Superior temporal gyrus (tissue), 1 donor: ENCODE measurements around the gene PIP5K1C.
"Not testable (repeated sequence)": the region's sequence is repeated elsewhere in the genome, so short reads cannot be mapped to it uniquely, and the experiment has no call there.

ENCODE experiments used
- DNase-seq: peaks from one replicate; pipeline ENCODE4 v3.0.0-alpha.2; 2016; ENCODE audit errors: extremely low spot score

PIP5K1C gene

DNA sequence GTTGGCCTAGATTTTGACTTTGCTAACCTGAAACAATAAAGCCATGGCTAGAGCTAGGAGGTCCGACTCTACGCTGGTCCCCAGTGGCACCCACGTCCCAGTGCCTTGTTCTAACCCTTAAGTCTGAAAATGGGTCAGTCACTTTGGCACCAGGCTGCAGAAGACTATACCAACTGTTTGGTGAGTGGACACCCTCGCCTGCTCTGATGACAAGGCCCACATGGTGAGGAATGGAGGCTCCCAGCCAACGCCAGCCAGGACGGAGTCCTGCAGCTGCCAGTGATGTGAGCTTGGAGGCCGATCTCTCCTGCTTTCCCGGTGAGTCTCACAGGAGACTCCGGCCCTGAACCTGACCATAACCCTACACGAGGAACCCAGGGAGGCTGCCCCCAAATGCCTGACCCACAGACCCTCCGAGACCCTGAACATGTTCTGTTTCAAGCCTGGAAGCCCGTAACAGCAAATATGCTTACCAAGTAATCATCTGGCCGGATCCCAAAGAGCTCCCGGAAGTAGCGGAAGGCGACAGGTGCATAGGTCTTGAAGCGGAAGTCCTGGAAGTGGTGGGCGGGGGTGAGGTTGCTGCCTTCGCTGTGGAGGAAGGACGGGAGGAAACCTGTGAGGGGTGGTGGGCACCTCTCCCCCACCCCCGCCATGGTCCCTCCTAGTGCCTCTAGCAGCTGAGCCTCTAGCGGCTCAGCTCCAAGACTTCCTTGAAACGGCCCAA, 39.6 kb downstream of the PIP5K1C start:
- peak; percentile 25 for DNase-seq

DNA sequence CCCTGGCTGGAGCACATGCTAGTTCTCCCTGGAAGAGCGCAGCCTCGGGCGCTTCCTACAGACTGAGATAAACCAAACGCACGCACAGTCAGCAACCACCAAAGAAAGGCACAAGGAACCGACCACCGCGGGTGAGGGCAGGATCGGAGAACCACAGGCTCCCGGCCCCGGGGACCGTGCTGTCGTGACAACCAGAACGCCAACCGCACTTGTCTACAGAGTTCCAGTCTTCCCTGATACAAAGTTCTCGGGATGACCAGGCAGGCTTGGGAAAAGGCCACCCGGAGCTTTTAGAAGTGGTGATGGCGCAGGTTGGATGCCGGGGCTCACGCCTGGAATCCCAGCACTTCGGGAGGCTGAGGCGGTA, 40.5 kb downstream of the PIP5K1C start:
- DNase-seq, result no peak

DNA sequence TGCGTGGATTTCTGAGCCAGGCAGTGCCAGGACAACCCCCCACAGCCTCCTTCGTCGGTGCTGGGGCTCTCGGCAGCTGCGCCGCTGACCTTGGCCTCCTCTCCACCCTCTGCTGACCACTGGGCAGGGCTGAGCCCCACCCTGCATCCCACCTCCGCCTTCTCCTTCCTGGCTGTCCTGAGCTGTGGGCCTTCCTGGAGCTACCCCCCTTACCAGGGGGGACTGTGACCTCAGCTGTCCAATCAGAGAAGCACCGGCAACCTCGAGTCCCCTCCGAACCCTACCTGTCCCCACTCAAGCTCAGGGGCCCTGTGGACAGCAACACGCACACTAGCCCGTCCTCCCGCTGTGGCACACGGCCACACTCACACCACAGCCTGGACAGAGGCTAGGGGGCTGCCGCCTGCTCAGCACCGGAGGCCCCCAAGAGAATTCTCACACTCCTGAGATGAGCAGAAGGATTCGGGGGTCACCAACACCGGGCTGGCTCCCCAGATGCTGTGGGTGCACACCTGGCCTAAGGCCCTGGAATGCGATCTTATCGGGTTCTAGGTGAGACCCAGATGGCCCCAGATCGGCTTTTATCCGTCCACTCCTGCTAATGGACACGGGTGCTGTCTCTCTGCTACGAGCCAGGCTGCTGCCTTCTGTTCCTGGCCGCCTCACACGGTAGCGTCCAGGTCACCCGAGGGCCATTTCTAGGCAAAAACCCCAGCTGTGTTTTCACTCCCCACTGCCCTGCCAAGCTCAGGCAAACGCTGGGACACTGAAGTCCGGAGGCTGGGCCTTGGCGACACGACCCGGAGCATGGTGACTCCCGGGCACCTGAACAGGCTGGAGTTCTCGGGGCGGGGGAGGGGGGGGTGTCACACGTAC, 41.2 kb downstream of the PIP5K1C start:
- no peak for DNase-seq

DNA sequence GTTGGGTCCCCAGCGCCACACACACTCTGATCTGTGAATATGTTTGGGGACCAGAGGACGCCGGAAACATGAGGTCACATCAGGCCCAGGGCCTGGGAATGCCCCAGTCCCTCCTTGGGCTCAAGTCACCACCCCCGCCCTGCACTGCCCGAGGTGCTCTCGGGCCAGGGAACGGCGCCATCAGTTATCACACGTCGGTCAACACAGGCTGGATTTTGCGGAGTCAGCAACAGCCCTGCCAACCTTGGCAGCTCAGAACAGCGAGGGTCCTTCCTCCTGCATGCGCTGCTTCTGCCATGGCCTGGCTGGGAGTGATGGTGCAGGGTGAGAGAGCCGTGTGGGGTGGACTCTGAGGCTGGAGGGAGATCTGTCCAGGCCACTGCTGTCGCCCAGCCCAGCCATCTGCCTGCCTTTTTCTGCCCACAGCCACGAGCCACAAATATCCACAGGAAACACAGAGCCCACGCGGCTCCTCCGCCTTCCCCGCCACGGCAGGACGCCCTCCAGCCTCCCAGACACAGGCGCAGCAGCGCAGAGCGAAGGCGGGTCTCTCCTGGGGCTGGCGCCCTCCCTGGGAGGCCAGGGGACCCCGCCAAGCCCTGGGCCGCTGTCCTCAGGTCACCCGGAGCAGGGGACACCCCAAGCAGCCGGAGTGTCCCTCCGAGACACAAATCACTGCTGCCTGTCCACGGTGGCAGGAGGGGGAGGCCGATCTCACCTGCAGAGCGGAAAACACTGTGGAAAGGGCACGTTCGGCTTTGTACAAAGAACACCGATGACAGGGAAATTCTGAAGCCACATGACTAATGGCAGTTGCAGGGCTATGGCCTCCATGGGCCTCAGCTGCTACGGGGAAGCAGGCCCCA, 42.0 kb downstream of the PIP5K1C start:
- DNase-seq, result no peak

DNA sequence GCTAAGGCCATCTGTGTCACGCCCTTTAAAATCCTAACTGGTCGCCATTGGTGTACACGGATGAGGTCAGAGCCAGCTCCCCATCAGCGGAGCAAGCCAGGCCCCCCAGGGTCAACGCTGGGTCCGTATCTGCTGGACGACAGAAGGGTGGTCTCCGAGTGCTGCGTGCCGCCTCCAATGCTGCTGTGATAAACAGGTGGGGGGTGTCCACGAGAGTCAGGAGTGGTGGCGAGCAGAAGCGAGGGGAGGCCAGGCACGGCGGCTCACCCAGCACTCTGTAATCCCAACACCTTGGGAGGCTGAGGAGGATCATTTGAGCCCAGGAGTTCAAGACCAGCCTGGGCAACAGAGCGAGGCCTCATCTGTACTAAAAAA, 42.9 kb downstream of the PIP5K1C start:
- DNase-seq, result no peak

DNA sequence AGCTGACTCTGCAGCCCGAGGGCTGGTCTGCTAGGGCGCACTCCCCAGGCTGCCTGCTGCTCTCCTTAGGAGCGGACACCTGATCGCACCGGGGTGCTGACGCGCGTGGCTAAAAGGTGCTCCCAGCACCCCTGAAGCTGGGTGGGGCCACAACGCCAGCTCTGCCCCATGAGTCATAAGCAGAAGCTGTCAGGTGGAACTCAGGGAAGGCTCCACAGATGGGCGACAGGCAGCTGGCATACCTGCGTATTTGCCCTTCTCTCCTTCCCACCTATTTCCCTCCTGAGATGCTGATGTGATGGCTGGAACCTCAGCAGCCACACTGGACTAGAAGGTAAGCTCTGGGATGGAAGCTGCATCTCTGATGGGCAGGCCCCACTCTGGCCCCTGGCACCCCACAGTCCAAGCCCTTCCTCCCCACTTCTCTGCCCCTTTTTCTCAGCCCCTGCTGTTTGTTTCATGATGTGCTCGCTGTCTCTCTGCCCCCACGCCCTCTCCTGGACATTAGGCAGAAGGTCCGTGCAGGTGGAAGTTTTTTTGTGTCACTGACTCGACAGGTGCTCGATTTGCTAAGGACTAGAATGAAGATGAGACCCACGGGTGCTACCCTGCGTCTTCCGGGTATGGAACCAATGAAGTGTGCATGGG, 43.4 kb downstream of the PIP5K1C start:
- DNase-seq, result no peak

DNA sequence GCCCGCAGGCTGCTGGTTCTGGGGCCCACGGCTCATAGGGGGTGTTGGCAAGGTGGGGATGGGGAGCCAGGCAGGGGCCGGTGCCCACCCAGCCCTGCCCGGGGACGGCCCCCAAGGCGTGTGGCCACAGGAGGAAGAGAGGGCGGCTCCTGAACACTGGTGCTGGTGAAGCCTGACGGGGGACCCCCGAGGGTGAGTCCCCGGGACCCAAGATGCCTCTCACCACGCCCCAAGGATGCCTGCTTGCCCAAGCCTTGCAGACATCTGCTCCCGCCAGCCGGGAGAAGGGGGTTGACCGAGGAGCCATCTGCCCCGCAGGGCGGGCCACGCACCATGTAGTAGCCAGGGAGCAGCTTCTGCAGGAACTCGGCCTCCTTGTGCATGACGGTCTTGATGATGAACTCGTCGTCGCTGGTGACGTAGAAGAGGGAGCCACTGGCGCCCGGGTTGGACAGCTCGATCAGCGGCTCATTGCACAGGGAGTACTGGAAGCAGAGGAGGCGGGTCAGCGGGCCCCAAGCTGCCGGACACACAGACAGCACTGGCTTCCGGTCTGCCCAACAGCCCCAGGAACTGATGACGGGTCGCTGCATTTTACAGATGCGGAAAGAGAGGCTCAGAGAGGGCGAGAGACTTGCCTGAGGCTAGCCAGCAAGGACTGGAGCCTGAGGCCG, 44.1 kb downstream of the PIP5K1C start:
- no peak for DNase-seq

DNA sequence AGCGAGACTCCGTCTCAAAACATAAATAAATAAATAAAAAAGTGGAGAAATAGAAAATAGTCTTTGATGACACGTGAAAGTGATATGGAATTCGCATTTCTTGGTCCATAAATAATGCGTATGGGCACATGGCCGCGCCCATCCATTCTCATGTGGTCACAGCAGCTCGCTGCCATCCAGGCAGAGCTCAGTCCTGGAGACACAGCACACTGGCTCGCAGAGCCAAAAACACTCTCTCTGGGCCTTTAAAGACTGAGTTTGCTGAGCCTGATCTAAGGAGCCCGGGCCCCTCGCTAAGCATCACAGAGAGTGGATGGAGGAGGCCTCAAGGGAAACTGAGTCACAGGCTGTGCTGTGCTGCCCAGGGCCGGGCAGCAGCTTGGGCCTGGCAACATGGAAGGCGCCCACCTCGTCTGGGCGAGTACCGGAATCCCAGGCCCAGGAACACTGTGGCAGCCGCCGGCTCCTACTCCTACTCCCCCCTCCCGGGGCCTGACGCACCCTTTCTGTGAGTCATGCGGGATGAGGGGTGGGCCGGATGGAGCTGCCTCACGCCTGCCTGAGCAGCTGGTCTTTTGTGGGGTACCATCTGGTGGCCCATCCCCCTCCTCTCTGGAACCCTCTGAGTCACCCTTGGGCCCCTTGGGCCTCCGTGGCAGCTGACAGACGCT, 44.7 kb downstream of the PIP5K1C start:
- DNase-seq, result peak; percentile 60

DNA sequence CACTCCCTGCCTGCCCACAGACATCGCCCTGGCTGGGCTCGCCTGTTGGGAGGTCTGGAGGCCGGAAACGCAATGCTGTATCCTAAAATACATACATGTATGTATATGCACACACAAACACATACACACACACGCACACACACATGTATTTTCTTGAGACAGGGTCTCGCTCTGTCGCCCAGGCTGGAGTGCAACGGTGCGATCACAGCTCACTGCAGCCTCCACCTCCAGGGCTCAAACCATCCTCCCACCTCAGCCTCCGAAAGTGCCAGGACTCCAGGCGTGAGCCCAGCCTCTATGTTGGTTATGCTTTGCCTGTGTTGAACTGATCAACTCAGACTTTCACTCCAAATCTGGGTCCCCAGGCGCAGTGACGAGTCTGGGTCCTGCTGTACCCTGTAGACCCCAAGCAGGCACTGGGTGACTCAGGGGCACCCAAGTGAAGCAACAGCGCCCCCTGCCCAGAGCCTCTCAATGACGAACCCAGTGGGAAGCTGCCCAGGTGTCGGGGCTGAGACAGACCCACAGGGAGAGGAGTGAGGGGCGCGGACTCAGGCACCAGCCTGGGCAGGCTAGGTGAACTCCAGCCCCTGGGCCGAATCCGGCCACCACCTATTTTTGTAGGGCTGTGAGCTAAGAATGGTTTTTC, 46.3 kb downstream of the PIP5K1C start:
- no peak for DNase-seq

DNA sequence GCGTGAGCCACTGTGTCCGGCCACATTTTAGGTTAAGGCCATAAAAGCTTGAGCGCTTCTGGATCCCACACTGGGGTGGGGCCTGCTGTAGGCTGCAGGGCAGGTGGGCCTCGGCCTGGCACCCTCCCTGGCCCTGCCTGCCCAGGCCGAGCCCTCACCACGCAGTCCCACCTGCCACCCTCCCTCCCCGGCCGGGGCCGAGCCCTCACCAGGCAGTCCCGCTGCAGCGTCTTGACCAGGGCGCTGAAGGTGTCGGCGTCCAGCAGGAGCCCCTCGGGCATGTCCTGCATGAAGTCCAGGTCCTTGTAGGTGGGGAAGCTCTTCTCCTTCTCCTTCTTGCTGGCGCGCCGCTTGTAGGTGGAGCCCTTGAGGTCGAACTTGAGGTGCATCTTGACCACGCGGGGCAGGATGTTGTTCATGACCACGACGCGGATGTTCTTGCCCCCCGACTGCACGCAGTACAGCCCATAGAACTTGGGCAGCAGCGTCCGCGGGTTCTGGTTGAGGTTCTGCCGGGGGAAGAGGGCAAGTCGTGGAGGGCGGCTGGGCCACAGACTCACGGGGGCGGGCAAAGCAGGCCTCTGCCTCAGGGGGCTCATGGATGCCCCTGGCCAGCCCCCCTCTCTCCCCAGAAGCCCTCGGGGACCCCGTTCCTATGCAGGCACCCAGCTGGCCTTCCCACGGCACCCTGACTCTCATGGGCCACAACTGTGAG, 47.0 kb downstream of the PIP5K1C start:
- no peak for DNase-seq

DNA sequence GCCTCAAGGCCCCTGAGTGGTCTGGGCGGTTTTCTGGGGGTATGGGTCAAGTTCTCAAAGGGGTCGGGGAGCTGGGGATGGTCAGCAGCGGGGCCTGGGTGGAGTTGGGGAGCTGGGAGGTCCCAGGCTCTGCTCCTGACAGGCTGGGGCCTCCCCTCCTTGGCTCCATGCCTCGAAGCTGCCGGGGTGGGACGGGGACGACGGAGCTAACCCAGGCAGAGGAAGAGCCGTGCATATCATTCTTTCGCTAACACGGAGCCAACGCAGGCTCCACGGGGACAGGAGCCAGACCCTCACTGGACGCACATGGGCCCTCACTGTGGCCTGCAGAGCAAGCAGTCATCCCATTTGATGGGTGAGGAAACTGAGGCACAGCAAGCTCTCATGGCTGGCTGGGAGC, 47.8 kb downstream of the PIP5K1C start:
- no peak for DNase-seq

DNA sequence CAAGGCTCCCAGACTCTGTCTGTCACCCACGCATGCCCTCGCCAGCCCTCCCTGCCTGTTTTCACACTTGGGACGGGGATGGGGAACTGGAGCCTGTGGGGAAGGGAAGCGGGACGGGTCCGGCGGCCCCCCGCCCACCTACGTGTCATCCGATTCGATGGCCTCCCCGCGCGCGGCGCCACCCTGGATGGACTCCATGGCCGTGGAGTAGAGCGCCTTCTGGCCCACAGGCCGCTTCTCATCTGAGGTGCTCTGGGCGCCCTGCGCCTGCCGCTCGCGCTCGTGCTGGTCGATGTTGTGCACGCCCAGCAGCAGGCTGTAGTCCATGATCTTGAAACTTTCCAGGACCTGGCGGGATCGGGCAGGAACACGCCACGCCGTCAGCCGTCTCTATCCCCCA, 48.6 kb downstream of the PIP5K1C start:
- no peak for DNase-seq

DNA sequence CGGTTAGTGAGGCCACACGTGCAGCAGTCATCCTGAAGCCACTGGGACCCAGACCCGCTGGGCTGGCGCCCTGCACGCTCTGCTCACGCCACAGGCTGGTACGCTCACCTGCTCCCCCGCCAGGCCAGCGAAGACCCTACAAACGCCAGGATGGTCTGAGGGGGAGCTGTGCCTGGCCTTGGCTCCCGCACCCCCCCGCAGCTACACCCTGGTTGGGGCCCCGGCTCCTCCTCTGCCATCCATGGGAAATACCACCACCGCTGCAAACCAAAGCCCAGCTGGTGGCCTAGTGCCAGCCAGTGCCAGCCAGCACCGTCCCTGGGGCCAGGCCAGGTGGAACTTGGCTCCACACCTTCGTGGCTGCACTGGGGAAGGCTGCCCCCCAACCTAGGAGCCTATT, 50.4 kb downstream of the PIP5K1C start:
- DNase-seq, result no peak

DNA sequence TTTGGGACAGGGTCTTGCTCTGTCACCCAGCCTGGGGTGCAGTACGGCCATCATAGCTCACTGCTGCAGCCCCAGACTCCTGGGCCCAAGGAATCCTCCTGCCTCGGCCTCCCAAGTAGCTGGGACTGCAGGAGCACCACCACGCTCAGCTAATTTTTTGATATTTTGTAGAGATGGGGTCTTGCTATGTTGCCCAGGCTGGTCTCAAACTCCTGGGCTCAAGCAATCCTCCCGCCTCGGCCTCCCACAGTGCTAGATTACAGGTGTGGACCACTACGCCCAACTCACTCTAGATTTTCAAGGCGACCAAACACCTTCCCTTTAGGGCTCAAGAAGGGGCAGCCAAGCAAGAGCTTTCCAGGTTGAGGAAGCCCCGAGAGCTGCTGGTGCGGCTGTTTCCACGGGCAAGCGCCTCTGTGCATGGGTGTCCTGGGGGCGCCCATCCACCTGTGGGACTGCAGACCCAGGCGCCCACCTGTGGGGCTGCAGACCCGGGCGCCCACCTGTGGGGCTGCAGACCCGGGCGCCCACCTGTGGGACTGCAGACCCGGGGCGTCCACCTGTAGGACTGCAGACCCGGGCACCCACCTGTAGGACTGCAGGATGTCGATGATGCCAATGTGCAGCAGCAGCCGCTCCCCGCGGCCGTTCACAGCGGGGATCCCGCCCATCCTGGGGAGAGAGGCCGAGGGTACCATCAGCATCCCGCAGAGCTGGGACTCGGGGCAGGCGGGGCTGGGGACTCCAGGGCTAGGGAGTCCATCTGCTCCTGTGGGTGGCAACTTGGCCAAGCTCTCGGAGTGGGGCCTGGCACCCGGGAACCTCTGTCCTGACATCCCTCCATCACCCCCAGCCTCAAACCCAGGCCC, 52.0 kb downstream of the PIP5K1C start:
- no peak for DNase-seq

DNA sequence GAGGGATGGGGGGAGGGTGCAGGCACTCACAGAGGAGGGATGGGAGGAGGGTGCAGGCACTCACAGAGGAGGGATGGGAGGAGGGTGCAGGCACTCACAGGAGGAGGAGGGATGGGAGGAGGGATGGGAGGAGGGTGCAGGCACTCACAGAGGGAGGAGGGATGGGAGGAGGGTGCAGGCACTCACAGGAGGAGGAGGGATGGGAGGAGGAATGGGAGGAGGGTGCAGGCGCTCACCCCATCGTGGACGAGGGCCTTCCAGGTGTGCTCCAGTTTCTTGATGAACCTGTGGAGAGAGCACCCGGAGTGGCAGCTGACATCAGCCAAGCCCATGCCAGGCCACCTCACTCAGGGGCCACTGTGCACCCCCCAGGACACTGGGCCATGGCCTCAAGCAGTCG, 53.2 kb downstream of the PIP5K1C start:
- DNase-seq, result not testable (repeated sequence)

DNA sequence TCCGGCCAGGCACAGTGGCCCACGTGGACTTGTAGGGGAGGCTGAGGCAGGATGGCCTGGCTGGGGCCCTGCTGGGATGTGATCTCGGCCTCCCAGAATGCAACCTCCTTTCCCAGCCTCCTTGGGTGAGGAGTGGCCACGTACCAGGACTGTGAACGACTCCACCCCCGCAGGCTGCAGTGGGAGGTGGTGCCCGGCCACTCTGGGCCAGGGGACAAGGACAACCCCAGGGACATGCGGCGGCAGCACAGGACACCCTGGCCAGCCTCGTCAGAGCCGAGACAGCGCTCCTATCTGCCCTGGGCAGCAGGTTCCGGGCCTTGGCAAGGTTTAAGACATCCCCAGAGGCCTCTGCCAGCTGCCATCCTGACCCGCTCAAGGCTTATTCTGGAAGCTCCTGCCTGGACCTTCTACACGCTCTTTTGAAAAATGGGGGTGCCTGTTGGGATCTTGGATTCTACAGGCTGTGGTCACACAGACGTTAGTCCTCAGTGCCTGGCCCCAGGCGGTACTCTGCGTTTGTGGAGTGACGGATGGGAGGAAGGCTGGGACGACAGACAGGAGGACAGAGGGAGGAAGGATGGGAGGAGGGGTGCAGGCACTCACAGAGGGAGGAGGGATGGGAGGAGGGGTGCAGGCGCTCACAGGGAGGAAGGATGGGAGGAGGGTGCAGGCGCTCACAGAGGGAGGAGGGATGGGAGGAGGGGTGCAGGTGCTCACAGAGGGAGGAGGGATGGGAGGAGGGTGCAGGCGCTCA, 53.8 kb downstream of the PIP5K1C start:
- no peak for DNase-seq

DNA sequence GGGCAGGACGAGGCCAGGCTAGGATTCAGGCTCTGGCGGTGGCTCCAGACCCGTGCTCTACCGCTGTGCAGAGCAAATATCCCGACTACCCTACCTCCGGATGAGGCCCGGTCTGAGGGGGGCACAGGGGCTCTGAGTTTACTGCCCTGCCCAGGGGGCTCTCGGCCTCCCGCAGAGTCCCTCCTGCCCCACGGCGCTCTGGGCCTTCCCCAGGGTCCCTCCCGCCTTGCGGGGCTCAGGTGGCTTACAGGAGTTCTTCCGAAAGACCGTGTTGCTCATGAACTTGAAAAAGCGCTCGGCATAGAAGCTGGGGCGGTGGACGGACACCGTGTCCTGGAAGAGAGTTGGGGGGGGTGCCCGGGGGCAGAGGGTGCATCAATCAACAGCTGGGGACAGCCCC, 54.5 kb downstream of the PIP5K1C start:
- no peak for DNase-seq

DNA sequence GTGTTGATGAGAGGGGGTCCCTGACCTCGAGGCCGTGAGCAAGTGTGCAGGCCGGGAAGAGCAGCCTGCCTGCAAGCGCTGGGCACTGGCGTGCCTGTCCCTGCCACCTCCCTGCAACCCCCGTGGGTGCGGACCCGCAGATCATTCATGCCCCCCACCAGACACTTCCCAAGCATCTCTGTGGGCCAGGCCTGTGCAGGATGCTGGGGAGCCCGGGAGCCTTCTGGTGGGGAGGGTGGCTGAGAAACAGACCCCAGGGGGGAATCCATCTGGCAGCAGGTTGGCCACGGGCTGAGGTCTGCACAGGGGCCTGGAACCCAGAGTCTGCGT, 55.2 kb downstream of the PIP5K1C start:
- no peak for DNase-seq
